Colonic mucosa (tissue), 4 donors: ENCODE data around the gene KRT12. TPM values are rescaled to one million over a fixed set of nuclear protein-coding genes. Genes with fewer than 3 reads are reported as not detected.

ENCODE experiments used
- DNase-seq: peaks from one replicate; pipeline ENCODE4 v3.0.0-alpha.2; 2020
- H3K27ac ChIP-seq: fragments of 200-600 bp; one replicate; pipeline ENCODE4 v1.8.0; 2021
- H3K27me3 ChIP-seq: fragments of 200-600 bp; one replicate; pipeline ENCODE4 v1.8.0; 2021
- H3K36me3 ChIP-seq: fragments of 200-600 bp; one replicate; pipeline ENCODE4 v1.8.0; 2021
- H3K4me1 ChIP-seq: fragments of 200-600 bp; one replicate; pipeline ENCODE4 v1.8.0; 2021; ENCODE audit warnings: mild to moderate bottlenecking
- H3K4me3 ChIP-seq: fragments of 200-600 bp; one replicate; pipeline ENCODE4 v1.8.0; 2021
- H3K9ac ChIP-seq, 2 donors: one replicate each; pipeline ENCODE4 v1.7.0; 2013; ENCODE audit warnings: control low read depth in 2 of 2, low read depth in 2 of 2, low read length in 2 of 2
- H3K9me3 ChIP-seq: fragments of 200-600 bp; one replicate; pipeline ENCODE4 v1.8.0; 2021
- CTCF ChIP-seq: fragments of 200-600 bp; IDR thresholded peaks from one replicate; pipeline ENCODE4 v1.8.0; 2022; ENCODE audit warnings: antibody characterized with exemption, mild to moderate bottlenecking
- intact Hi-C: fragments of 100-400 bp; cut with DNase I; formaldehyde crosslinking; loops from one replicate; pipeline ENCODE4 v1.14.1; 2022
- total RNA-seq, 2 donors: library from RNA; stranded (reverse); fragmentation: NEBNext Ultra II Directional in 1 of 2; extraction: Animal tissue kit (Norgen Biotek cat#: 25700) in 1 of 2; gene quantifications; one replicate each; pipeline ENCODE4 v1.2.1, GENCODE V29; 2021
- donor health status: healthy.
- donor health status: DM: no; HTN: no; CAD: no.
- donor health status: DM: no; HTN: no; CAD: no.

Gene KRT12
- total RNA-seq, 2 donors from 2014 or later, result 2.2 to 4.4 TPM

GRCh38 chr17:40912486-40913210 lies 45.6 kb upstream of the KRT12 start:
- Histone ChIP-seq H3K36me3 (no peaks in the 10 kb centered on the region), H3K27me3 (no peaks in the 10 kb centered on the region), H3K9ac (no peak overlapping the region), H3K4me3 (no peak overlapping the region), H3K27ac (no peak overlapping the region), H3K4me1 (no peaks in the 10 kb centered on the region), H3K9me3 (no peaks in the 10 kb centered on the region)
- TF ChIP-seq CTCF, result no peak
- no peak for DNase-seq
- intact Hi-C loops, result no loop called here

- H3K27ac ChIP-seq, result no peak overlapping the region
- H3K9ac ChIP-seq, result no peak overlapping the region
- H3K4me3 ChIP-seq, result no peak overlapping the region
- no peaks in the 10 kb centered on the region for H3K9me3 ChIP-seq
- DNase-seq, result no peak
- no peaks in the 10 kb centered on the region for H3K27me3 ChIP-seq
- intact Hi-C loops, result no loop called here
- no peaks in the 10 kb centered on the region for H3K4me1 ChIP-seq
- no peaks in the 10 kb centered on the region for H3K36me3 ChIP-seq
- no peak for TF ChIP-seq CTCF
These were observed 43.4 kb upstream of the KRT12 start for GRCh38 chr17:40910441-40910841.

GRCh38 chr17:40909755-40910154 lies 42.7 kb upstream of the KRT12 start:
- no peak for TF ChIP-seq CTCF
- Histone ChIP-seq H3K9me3 (no peaks in the 10 kb centered on the region), H3K27me3 (no peaks in the 10 kb centered on the region), H3K27ac (no peak overlapping the region), H3K9ac (no peak overlapping the region), H3K36me3 (no peaks in the 10 kb centered on the region), H3K4me3 (no peak overlapping the region), H3K4me1 (no peaks in the 10 kb centered on the region)
- no peak for DNase-seq
- intact Hi-C loops, result loop anchor here (2.0 to 5.0 kb wide), 3 partner anchors 52 to 639 kb away; no protein-coding TSS in a partner anchor

GRCh38 chr17:40909351-40909750 lies 42.3 kb upstream of the KRT12 start:
- intact Hi-C loops, result loop anchor here (2.0 to 5.0 kb wide), 3 partner anchors 52 to 639 kb away; no protein-coding TSS in a partner anchor
- H3K4me1 ChIP-seq, result no peaks in the 10 kb centered on the region
- no peaks in the 10 kb centered on the region for H3K27me3 ChIP-seq
- H3K9ac ChIP-seq, result no peak overlapping the region
- H3K27ac ChIP-seq, result no peak overlapping the region
- H3K36me3 ChIP-seq, result no peaks in the 10 kb centered on the region
- H3K4me3 ChIP-seq, result no peak overlapping the region
- H3K9me3 ChIP-seq, result no peaks in the 10 kb centered on the region
- DNase-seq, result peak; percentile 83
- peak; percentile 56 for TF ChIP-seq CTCF

GRCh38 chr17:40906613-40907012 lies 39.6 kb upstream of the KRT12 start:
- no peaks in the 10 kb centered on the region for H3K9me3 ChIP-seq
- no peak overlapping the region for H3K4me3 ChIP-seq
- H3K36me3 ChIP-seq, result no peaks in the 10 kb centered on the region
- no peaks in the 10 kb centered on the region for H3K4me1 ChIP-seq
- TF ChIP-seq CTCF, result no peak
- H3K27me3 ChIP-seq, result no peaks in the 10 kb centered on the region
- H3K27ac ChIP-seq, result no peak overlapping the region
- DNase-seq, result no peak
- intact Hi-C loops, result loop anchor here (5.0 kb wide), 2 partner anchors 49 to 416 kb away; no protein-coding TSS in a partner anchor
- no peak overlapping the region for H3K9ac ChIP-seq
